Nephron progenitor cell (in vitro differentiated cells): ENCODE results near the gene ATP1B2.

Source experiments
- DNase-seq: peaks from one replicate; pipeline ENCODE4 v3.0.0; 2021
- H3K27ac Mint-ChIP-seq: 2 replicates; pipeline ENCODE4 v1.8.0; 2021; ENCODE audit warnings: mild to moderate bottlenecking, moderate library complexity, mixed read lengths
- H3K27me3 Mint-ChIP-seq: 2 replicates; pipeline ENCODE4 v1.8.0; 2021; ENCODE audit warnings: mild to moderate bottlenecking, low read depth, mixed read lengths; ENCODE audit not compliant: poor library complexity
- H3K36me3 Mint-ChIP-seq: 2 replicates; pipeline ENCODE4 v1.8.0; 2021; ENCODE audit warnings: low read depth, mixed read lengths
- H3K4me1 Mint-ChIP-seq: 2 replicates; pipeline ENCODE4 v1.8.0; 2021; ENCODE audit warnings: mixed read lengths
- H3K4me3 Mint-ChIP-seq: 2 replicates; pipeline ENCODE4 v1.8.0; 2021; ENCODE audit warnings: mild to moderate bottlenecking, moderate library complexity, mixed read lengths
- H3K9me3 Mint-ChIP-seq: 2 replicates; pipeline ENCODE4 v1.8.0; 2021; ENCODE audit warnings: mild to moderate bottlenecking, moderate library complexity, mixed read lengths
- CTCF ChIP-seq: fragments of 200-600 bp; sonication (generic); IDR thresholded peaks from 2 replicates; pipeline ENCODE4 v1.5.0; 2021; ENCODE audit warnings: antibody characterized with exemption

Gene ATP1B2

DNA sequence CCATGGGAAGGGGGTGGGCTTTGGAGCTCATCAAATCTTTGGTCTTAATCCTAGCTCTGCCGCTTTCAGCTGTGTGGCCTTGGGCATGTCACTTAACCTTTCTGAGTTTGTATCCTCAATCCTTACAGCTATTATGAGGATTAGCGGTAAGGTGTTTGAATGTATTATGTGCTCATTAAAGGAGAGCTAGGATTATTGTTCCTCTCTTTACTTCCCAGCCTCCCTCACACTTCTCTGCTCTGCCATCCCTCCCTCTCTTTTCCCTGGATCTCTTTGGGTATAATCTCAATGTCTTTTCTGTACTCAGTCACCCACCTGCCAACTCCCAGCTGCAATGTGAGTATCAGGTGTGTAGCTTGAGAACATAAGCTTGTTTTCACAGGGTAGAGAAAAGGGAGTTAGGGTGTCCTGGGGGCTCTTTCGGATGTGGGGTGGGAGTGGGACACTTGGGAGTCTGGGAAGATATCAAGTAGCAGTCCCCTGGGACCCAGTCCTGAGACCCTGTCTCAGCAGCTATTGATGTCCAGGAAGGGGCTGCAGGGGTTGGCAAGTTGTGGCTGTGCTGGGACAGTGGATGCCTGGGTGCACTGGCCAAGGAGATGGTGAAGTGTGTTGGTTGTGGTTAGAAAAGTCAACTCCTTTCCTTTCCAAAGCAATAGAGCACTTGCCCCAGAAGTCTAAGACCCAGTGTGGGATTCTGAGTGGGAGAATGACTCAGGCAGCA, 56.1 kb downstream of the ATP1B2 start:
- peaks cover 53% of the 10 kb centered on the region for H3K4me1 Mint-ChIP-seq
- no peak for DNase-seq
- no peak for TF ChIP-seq CTCF
- H3K27me3 Mint-ChIP-seq: peaks cover 38% of the 10 kb centered on the region
- peak overlapping the region; percentile 95 for H3K4me3 Mint-ChIP-seq
- peaks cover 15% of the 10 kb centered on the region for H3K36me3 Mint-ChIP-seq
- H3K27ac Mint-ChIP-seq: no peak overlapping the region
- no peaks in the 10 kb centered on the region for H3K9me3 Mint-ChIP-seq
